ENCODE measurements around the gene ESRRA. TPM values are rescaled to one million over a fixed set of nuclear protein-coding genes. Genes with fewer than 3 reads are reported as not detected.

Gene ESRRA
- total RNA-seq = 19.9 TPM

DNA sequence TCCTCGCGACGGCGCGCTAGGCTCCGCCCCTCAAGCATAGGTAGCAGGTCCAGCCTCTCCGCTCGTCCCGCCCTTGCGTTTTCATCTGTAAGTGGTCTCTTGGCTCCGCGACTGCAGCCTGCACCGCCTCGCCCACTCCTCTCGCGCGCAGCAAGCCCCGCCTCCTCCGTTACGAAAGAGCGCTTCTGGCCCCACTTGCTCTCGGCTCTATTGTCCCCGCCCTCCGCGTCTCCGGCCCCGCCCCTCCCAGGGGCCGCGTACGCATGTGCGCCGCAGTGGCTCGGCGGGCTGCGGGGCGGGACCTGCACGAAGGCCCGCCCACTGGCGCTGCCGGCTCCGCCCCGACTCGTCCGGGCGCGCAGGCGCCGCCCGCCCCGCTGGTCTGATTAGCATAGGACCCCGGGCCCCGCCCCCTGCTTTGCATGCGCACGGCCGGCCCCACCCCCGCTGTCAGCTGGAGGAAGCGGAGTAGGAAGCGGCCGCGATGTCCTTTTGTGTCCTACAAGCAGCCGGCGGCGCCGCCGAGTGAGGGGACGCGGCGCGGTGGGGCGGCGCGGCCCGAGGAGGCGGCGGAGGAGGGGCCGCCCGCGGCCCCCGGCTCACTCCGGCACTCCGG lies at the start of gene ESRRA:
TSS of gene ESRRA (plus strand) at position 450 of the 616 bp plus-strand sequence. CDS start 1,656 bp downstream, outside the sequence.
- DNase-seq (ENCODE audit: low read depth in 2 of 3, low spot score in 2 of 3) = peak; percentile 98 to 99 (median 99)

GRCh38 chr11:64256300-64256699 lies 49.0 kb upstream of the ESRRA start:
- DNase-seq (ENCODE audit: low read depth in 2 of 3, low spot score in 2 of 3) = no peak

DNA sequence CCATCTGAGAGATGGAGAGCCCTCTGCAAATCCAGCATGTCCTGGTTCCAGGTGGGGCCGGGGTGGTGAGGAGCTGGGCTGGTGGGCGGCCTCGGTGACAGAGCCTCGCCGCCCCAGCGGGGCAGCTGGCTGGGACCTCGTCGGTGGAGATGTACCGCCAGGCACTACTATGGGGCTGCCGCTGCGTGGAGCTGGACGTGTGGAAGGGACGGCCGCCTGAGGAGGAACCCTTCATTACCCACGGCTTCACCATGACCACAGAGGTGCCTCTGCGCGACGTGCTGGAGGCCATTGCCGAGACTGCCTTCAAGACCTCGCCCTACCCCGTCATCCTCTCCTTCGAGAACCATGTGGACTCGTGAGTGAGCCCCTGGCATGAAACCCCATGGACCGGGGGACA lies 47.0 kb upstream of the ESRRA start:
- no peak for DNase-seq (ENCODE audit: low read depth in 2 of 3, low spot score in 2 of 3)

- no peak for DNase-seq (ENCODE audit: low read depth in 2 of 3, low spot score in 2 of 3)
Observed at GRCh38 chr11:64258946-64259532, 46.3 kb upstream of the ESRRA start.

- DNase-seq (ENCODE audit: low read depth in 2 of 3, low spot score in 2 of 3) = no peak
Observed at GRCh38 chr11:64259533-64260067, 45.7 kb upstream of the ESRRA start.

DNA sequence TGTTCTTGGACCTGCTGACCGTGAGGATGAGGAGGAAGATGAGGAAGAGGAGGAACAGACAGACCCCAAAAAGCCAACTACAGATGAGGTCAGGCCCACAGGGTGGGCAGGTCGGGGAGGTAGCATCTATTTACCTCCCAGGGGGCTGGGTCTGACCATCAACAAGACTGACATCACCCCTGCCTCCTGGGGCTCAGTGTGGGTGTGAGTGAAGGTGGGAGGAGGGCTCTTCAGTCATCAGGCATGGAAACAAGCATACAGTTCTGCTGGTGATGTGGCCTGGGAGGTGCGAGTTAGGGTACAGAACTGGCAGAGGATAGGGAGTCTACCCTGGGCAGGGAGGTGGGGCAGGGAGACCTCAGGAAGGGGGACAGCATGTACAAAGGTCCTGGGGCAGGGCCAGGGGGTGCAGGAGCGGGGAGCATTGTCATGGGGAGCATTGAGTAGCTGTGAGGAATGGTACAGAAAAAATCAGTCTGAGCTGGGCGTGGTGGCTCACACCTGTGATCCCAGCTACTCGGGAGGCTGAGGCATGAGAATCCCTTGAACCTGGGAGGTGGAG lies 45.1 kb upstream of the ESRRA start:
- no peak for DNase-seq (ENCODE audit: low read depth in 2 of 3, low spot score in 2 of 3)

DNA sequence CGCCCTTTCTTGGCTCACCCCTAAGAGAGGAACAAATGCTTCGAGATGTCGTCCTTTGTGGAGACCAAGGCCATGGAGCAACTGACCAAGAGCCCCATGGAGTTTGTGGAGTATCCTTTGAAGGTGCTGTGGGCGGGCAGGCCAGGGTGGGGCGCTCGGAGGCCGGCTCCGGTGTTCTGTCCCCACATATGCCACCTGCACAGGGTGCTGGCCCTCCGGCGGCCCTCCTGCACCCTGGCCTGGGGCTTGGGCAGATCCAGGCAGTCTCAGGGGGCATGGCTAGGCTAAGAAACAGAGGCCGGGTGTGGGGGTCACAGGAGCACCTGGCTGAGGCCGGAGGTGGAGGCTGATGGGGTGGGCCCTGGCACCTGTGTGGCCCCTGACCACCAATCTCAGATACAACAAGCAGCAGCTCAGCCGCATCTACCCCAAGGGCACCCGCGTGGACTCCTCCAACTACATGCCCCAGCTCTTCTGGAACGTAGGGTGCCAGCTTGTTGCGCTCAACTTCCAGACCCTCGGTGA lies 43.7 kb upstream of the ESRRA start:
- DNase-seq (ENCODE audit: low read depth in 2 of 3, low spot score in 2 of 3) = no peak

- no peak for DNase-seq (ENCODE audit: low read depth in 2 of 3, low spot score in 2 of 3)
Observed at GRCh38 chr11:64262271-64263002, 42.9 kb upstream of the ESRRA start.

DNA sequence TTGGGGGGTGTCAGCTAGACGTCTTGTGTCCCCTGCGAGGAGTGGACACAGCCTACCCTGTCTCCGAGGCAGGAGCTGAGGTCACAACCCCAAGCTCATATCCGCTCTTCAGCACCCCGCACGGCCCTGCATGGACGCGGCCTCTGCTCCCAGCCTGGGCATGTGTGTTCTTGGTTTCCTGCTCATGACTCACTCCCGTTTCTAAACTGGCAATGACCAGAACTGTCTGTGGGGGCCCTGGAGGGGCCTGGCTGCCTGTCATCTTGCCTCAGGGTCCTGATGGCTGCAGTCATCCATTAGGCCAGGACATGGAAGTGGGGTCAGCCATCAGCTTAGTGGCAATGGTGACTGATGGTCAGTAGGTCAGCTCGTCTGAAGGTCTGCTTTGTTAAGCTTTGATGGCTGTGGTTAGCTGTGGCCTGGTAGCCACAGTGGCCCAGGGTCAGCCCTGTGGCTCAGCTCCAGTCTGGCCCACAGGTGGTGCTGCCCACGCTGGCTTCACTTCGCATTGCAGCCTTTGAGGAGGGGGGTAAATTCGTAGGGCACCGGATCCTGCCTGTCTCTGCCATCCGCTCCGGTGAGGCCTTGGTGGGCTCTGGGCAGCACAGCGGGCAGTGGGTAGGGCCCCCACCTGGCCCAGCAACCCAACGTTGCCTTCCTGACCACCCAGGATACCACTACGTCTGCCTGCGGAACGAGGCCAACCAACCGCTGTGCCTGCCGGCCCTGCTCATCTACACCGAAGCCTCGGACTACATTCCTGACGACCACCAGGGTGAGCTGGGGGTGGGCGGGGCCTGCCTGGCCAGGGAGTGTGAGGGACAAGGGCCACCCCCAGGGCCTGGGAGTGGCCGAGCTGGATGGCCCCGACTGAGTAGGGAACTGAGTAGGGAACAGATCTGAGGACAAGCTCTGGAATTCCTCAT lies 42.0 kb upstream of the ESRRA start:
- no peak for DNase-seq (ENCODE audit: low read depth in 2 of 3, low spot score in 2 of 3)

DNA sequence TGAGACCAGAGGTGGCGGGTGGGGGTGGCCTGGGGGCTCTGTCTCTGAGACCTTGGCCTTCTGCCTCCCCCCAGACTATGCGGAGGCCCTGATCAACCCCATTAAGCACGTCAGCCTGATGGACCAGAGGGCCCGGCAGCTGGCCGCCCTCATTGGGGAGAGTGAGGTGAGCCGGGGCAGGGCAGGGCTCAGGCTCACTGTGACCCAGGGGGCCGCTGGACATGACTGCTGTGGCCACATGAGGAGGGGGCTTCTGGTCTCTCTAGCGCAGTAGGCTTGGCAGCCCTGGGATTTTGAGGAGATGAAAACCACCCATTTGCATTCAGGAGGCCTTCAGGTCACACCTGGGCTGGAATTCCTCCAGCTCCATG lies 41.4 kb upstream of the ESRRA start:
- DNase-seq (ENCODE audit: low read depth in 2 of 3, low spot score in 2 of 3) = no peak

DNA sequence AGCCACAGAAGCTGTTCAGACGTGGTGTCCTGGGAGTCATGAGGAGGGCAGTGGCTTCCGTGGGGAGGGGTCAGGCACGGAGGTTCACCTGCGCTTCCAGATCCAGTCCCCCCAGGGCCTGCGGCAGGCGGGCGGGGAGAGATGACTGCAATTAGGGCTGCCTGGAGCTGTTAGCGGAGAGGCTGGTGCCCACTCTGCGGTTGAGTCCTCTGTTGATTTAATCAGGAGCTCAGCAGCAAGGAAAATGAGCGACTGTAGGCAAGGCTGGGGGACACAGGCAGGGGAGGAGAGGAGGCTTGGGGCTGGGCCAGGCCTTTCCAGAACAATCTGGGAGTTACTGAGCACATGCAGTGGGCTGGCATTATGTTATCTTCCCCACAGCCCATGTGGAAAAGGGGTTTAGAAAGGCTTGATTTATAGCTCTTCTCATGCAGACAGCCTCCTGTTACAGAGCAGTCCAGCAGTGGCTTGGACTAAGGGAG lies 40.9 kb upstream of the ESRRA start:
- DNase-seq (ENCODE audit: low read depth in 2 of 3, low spot score in 2 of 3) = no peak

- no peak for DNase-seq (ENCODE audit: low read depth in 2 of 3, low spot score in 2 of 3)
Observed at GRCh38 chr11:64265176-64266160, 39.9 kb upstream of the ESRRA start.

GRCh38 chr11:64266339-64266738 lies 39.0 kb upstream of the ESRRA start:
- no peak for DNase-seq (ENCODE audit: low read depth in 2 of 3, low spot score in 2 of 3)

GRCh38 chr11:64267207-64267945 lies 37.9 kb upstream of the ESRRA start:
- DNase-seq (ENCODE audit: low read depth in 2 of 3, low spot score in 2 of 3) = no peak

DNA sequence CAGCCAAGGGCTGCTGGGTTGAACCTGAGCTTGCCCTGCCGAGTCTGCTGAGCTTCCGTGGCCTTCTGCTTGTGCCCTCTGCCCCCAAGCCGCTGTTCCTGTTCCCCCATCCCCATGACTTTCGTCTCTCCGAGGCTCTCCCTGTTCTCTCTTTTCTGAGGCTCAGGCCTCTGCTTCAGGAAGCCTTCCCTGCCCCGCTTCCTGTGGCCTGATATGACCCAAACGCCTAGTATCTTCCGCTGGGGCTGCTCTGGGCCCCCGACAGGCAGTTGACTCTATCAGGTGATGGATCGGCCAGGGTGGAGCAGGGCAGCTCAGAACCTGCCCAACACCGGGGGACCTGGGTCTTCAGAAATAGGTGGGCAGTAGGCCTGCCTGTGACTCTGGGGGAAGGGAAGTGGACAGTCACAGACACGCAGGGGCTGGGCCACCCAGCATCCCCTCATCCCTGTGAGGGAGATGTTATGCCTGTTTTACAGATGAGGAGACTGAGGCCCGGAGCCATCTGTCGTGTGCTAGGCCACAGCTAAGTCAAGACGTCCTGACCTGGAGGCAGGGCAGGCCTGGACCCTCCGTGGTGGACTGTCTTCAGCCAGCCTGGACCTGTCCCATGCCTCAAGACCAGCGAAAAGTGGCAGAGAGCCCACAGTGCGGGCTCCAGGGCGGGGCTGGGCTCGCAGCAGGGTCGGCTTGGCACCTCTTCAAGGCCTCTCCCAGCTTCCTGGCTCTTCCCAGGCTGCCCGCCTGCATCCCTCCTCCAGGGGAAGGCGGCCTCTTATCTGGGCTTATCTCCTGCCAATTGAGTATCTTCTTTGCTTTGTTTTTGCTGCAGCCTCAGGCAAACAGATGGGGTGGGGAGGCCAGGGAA lies 37.1 kb upstream of the ESRRA start:
- DNase-seq (ENCODE audit: low read depth in 2 of 3, low spot score in 2 of 3) = no peak

DNA sequence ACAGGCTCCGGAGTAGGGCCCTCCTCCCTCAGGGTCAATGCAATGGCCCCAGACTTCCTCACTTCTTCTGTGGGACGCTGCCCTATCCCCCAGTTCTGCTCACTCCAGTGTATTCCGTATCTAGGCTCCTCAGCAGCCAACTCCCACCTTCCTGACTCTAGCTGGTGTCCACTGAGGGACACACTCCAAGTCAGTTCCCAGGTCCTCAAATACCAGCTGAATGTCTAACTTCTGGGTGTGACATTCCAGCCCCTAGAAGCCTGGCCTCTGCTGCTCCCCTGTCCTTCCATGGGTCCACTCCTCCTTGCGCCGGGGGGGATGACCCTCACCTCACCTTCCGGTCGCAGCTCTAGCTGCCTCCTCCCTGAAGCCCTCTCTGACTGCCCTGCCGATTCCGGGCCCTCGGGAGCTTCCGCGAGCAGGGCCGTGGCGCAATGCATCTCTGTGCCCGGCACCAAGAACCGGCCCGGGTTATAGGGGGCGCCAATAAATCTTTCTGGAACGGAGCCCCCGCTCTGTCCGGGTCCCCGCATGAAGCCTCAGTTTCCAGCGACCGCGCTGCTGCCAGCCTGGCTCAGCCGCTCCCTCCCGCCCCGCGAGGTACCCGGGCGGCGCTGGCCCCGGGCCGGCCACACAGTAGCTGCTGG lies 36.3 kb upstream of the ESRRA start:
- no peak for DNase-seq (ENCODE audit: low read depth in 2 of 3, low spot score in 2 of 3)
